Activated T-cell treated with anti-CD3 and anti-CD28 coated beads, Interleukin-2, amount 50 U/mL, for 72 hours (primary cell): Measurements from ENCODE around the gene NDUFV1. TPM values are rescaled to one million over a fixed set of nuclear protein-coding genes. Genes with fewer than 3 reads are reported as not detected.
"Not testable (repeated sequence)": the region's sequence is repeated elsewhere in the genome, so short reads cannot be mapped to it uniquely, and the experiment has no call there.

Source experiments
- ATAC-seq, 2 donors: fragments of 150-1000 bp; cut with Tn5 transposase; replicated peaks in 1 of 2; 2 replicates each; pipeline ENCODE4 v1.10.0; 2021; ENCODE audit warnings: moderate library complexity in 2 of 2, mild to moderate bottlenecking in 1 of 2
- DNase-seq, 2 donors: peaks; one replicate each; pipeline ENCODE4 v3.0.0; 2021 to 2022; ENCODE audit warnings: mixed read lengths in 1 of 2
- H3K27ac Mint-ChIP-seq: one replicate; pipeline ENCODE4 v1.8.0; 2022; ENCODE audit warnings: mild to moderate bottlenecking, moderate library complexity, mixed read lengths
- H3K27me3 Mint-ChIP-seq: one replicate; pipeline ENCODE4 v1.8.0; 2022; ENCODE audit warnings: low read depth, mixed read lengths
- H3K36me3 Mint-ChIP-seq, 2 donors: one replicate each; pipeline ENCODE4 v1.8.0; 2022; ENCODE audit warnings: mixed read lengths in 2 of 2, mild to moderate bottlenecking in 1 of 2; ENCODE audit not compliant: insufficient read depth in 2 of 2
- H3K4me1 Mint-ChIP-seq: one replicate; pipeline ENCODE4 v1.8.0; 2022; ENCODE audit warnings: low read depth, mixed read lengths
- H3K4me3 Mint-ChIP-seq, 2 donors: one replicate each; pipeline ENCODE4 v1.8.0; 2022; ENCODE audit warnings: mild to moderate bottlenecking in 2 of 2, mixed read lengths in 2 of 2, moderate library complexity in 2 of 2
- H3K9me3 Mint-ChIP-seq, 2 donors: one replicate each; pipeline ENCODE4 v1.8.0; 2022; ENCODE audit warnings: mixed read lengths in 2 of 2
- total RNA-seq, 2 donors: library from RNA; stranded (reverse); gene quantifications; one replicate each; pipeline ENCODE4 v1.2.3, GENCODE V29; 2022

NDUFV1 gene
- total RNA-seq, 2 donors from 2014 or later, result 220 to 244 TPM

- peak overlapping the region in 1 of 2 donors; percentile 54 for H3K4me3 Mint-ChIP-seq
- H3K9me3 Mint-ChIP-seq, result peaks cover 3 to 4% of the 10 kb centered on the region in 2 donors
- ATAC-seq (peak; percentile 33 to 64), DNase-seq (no peak)
- H3K36me3 Mint-ChIP-seq, result peaks cover 3 to 4% of the 10 kb centered on the region in 2 donors
- no peaks in the 10 kb centered on the region for H3K27me3 Mint-ChIP-seq
- H3K27ac Mint-ChIP-seq, result no peak overlapping the region
- H3K4me1 Mint-ChIP-seq, result peaks cover 10% of the 10 kb centered on the region
Measured at GRCh38 chr11:67657300-67657699, 50.6 kb downstream of the NDUFV1 start.

GRCh38 chr11:67659651-67660165 is 53.0 kb downstream of the NDUFV1 start:
- not testable (repeated sequence) for H3K27me3 Mint-ChIP-seq, H3K36me3 Mint-ChIP-seq, DNase-seq, H3K4me1 Mint-ChIP-seq, H3K4me3 Mint-ChIP-seq, H3K9me3 Mint-ChIP-seq, H3K27ac Mint-ChIP-seq, ATAC-seq

DNA sequence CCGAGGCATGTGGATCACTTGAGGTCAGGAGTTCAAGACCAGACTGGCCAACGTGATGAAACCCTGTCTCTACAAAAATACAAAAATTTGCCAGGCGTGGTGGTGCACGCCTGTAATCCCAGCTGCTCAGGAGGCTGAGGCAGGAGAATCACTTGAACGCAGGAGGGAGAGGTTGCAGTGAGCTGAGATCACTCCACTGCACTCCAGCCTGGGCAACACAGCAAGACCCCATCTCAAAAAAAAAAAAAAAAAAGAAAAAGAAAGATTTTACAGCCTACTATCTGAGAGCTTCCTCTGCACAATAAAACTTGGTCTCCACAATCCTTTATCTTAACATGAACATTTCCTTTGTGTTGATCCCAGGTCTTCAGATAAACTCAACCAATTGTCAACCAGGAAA is 54.0 kb downstream of the NDUFV1 start:
- ATAC-seq, DNase-seq, H3K4me3 Mint-ChIP-seq: not testable (repeated sequence)

More for the DNA sequence above, 54.0 kb downstream of the NDUFV1 start:
- H3K27ac Mint-ChIP-seq, H3K9me3 Mint-ChIP-seq, H3K27me3 Mint-ChIP-seq, H3K4me1 Mint-ChIP-seq, H3K36me3 Mint-ChIP-seq: not testable (repeated sequence)

Other genes with a start within 250 kb of the NDUFV1 start
- gene CLCF1, start 233.3 kb upstream of the NDUFV1 start, total RNA-seq, result under 1 TPM; 0.22 to 0.93 TPM
- gene RAD9A, start 214.9 kb upstream of the NDUFV1 start, total RNA-seq, result 10 to 100 TPM; 36.7 to 41.2 TPM
- 100 to 1,000 TPM; 211 to 244 TPM for gene PPP1CA, start 205.1 kb upstream of the NDUFV1 start, total RNA-seq
- 100 to 1,000 TPM in 1 of 2 donors, 10 to 100 TPM in 1; 93.3 to 120 TPM for gene TBC1D10C, start 202.9 kb upstream of the NDUFV1 start, total RNA-seq
- gene CARNS1, start 191.3 kb upstream of the NDUFV1 start, total RNA-seq, result 1 to 10 TPM; 3.8 to 5.0 TPM
- gene RPS6KB2, start 178.4 kb upstream of the NDUFV1 start, total RNA-seq, result 10 to 100 TPM; 55.0 to 56.1 TPM
- gene PTPRCAP, start 169.3 kb upstream of the NDUFV1 start, total RNA-seq, result 100 to 1,000 TPM in 1 of 2 donors, 10 to 100 TPM in 1; 94.5 to 119 TPM
- gene CORO1B, start 163.5 kb upstream of the NDUFV1 start, total RNA-seq, result 10 to 100 TPM; 58.2 to 91.9 TPM
- not detected for gene GPR152, start 154.2 kb upstream of the NDUFV1 start, total RNA-seq
- 10 to 100 TPM in 1 of 2 donors, 1 to 10 TPM in 1; 8.9 to 10.4 TPM for gene CABP4, start 151.6 kb upstream of the NDUFV1 start, total RNA-seq
- gene TMEM134, start 137.7 kb upstream of the NDUFV1 start, total RNA-seq, result 10 to 100 TPM; 53.2 to 59.7 TPM
- 100 to 1,000 TPM; 172 to 184 TPM for gene AIP, start 123.9 kb upstream of the NDUFV1 start, total RNA-seq
- gene PITPNM1, start 101.6 kb upstream of the NDUFV1 start, total RNA-seq, result 100 to 1,000 TPM in 1 of 2 donors, 10 to 100 TPM in 1; 94.3 to 118 TPM
- gene CDK2AP2, start 98.8 kb upstream of the NDUFV1 start, total RNA-seq, result 100 to 1,000 TPM; 103 to 137 TPM
- gene CABP2, start 83.5 kb upstream of the NDUFV1 start, total RNA-seq, result not detected
- 100 to 1,000 TPM; 199 to 215 TPM for gene GSTP1, start 23.1 kb upstream of the NDUFV1 start, total RNA-seq
- gene NUDT8, start 23.0 kb downstream of the NDUFV1 start, total RNA-seq, result 10 to 100 TPM; 19.6 to 24.6 TPM
- gene TBX10, start 32.8 kb downstream of the NDUFV1 start, total RNA-seq, result not detected
- under 1 TPM; 0.30 to 0.31 TPM for gene ACY3, start 43.8 kb downstream of the NDUFV1 start, total RNA-seq
- not detected for gene ALDH3B2, start 67.7 kb downstream of the NDUFV1 start, total RNA-seq